Thymus (tissue), 11 donors: ENCODE results near the gene RTN4IP1. TPM values are rescaled to one million over a fixed set of nuclear protein-coding genes. Genes with fewer than 3 reads are reported as not detected.

Experiments used
- DNase-seq, 9 donors: peaks; one replicate each; pipeline ENCODE4 v3.0.0-alpha.2; 2013; ENCODE audit warnings: low spot score in 9 of 9, low read depth in 6 of 9, missing footprints in 1 of 9
- H3K27ac ChIP-seq, 2 donors: one replicate each; pipeline ENCODE4 v1.5.1; 2013; ENCODE audit warnings: control low read depth in 1 of 2, low read depth in 1 of 2, low read length in 1 of 2, mild to moderate bottlenecking in 1 of 2, moderate library complexity in 1 of 2
- H3K27me3 ChIP-seq, 2 donors: one replicate each; pipeline ENCODE4 v1.5.1; 2013; ENCODE audit warnings: low read length in 1 of 2; ENCODE audit not compliant: control insufficient read depth in 2 of 2, insufficient read depth in 1 of 2
- H3K36me3 ChIP-seq, 2 donors: one replicate each; pipeline ENCODE4 v1.5.1; 2013; ENCODE audit warnings: low read length in 1 of 2, mild to moderate bottlenecking in 1 of 2, moderate library complexity in 1 of 2; ENCODE audit not compliant: control insufficient read depth in 2 of 2, insufficient read depth in 2 of 2
- H3K4me1 ChIP-seq, 2 donors: one replicate each; pipeline ENCODE4 v1.5.1; 2013; ENCODE audit warnings: low read length in 2 of 2; ENCODE audit not compliant: control insufficient read depth in 2 of 2, insufficient read depth in 2 of 2
- H3K4me3 ChIP-seq, 2 donors: one replicate each; pipeline ENCODE4 v1.5.1; 2013; ENCODE audit warnings: low read length in 2 of 2, control low read depth in 1 of 2, mild to moderate bottlenecking in 1 of 2
- H3K9me3 ChIP-seq, 2 donors: one replicate each; pipeline ENCODE4 v1.5.1; 2013; ENCODE audit warnings: low read length in 1 of 2, mild to moderate bottlenecking in 1 of 2; ENCODE audit not compliant: control insufficient read depth in 2 of 2, insufficient read depth in 1 of 2
- WGBS: extraction: QIAGEN DNeasy Blood & Tissue Kit; methylation state at CpG from one replicate; pipeline ENCODE4 v1.1.7; 2013; 5-methylcytosine and 5-hydroxymethylcytosine counted together
- polyA plus RNA-seq: library from polyadenylated mRNA; stranded (reverse); fragments of 200-250 nt; gene quantifications from one replicate; pipeline ENCODE4 v1.2.3, GENCODE V29; 2013
- total RNA-seq: library from RNA; stranded (reverse); fragments of 120-200 nt; gene quantifications from one replicate; pipeline ENCODE4 v1.2.4, GENCODE V29; 2013
- donor health status: healthy.

RTN4IP1 gene
- total and polyA plus RNA-seq, 2 donors = 5.4 to 6.4 TPM

DNA sequence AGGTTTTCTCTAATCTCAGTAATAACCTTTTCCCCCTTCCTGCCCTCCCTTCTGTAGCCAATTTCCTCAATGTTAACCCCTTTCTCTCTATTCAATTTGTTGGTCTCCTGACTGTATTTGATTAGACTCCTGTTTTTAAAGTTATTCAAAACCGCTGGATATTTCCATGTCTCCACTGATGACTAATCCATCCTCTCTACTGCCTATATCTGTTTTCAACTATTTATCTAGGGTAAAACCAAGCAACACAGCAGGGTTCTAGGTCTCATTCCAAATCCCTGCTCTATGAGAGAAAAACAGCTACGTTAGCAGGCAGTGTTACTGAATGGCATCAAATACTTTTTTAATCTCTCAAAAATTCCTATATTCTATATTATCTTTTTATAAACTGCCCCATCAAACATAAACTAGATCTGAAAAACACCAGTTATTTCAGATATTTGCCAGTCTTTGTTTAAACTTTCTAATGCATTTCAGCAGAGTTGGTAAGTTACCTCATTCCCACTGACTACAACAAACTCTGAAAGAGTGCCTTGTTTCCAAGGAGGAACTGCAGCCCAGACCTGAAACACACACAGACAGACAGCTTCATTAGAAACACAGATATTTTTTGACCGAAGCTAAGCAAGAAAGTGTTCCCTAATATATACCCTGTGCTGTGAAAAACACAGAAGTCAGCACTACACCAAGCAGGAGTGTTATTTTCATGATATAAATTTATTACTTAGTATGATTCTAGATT, 8.2 kb downstream of the RTN4IP1 start:
- H3K27me3 ChIP-seq = no peaks in the 10 kb centered on the region
- no peaks in the 10 kb centered on the region for H3K4me1 ChIP-seq
- peaks cover 0 to 9% of the 10 kb centered on the region in 2 donors for H3K36me3 ChIP-seq
- H3K4me3 ChIP-seq = no peak overlapping the region
- no peak overlapping the region for H3K27ac ChIP-seq
- no peaks in the 10 kb centered on the region for H3K9me3 ChIP-seq
- 97% methylated on average over 3 of the region's 3 CpGs for WGBS
- no peak for DNase-seq

DNA sequence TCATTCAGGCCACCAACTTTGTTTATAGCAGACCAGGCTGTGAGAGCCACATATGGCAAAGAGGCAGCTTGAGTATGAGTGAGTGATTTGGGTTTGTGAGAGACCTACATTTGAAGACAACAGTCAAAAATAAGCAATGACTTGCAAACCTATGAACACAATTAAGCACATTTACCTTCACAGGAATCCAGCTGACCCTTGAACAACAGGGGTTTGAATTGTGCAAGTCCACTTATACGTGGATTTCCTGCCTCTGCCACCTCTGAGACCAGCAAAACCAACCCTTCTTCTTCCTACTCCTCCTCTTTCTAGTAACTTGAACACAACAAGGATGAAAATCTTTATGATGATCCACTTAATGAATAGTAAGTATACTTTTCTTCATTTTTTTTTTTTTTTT, 10.1 kb downstream of the RTN4IP1 start:
- Histone ChIP-seq H3K27me3 (no peaks in the 10 kb centered on the region), H3K36me3 (peaks cover 0 to 9% of the 10 kb centered on the region in 2 donors), H3K27ac (no peak overlapping the region), H3K9me3 (no peaks in the 10 kb centered on the region), H3K4me1 (no peaks in the 10 kb centered on the region), H3K4me3 (no peak overlapping the region)
- 89% methylated on average over 1 of the region's 1 CpG for WGBS
- no peak for DNase-seq

DNA sequence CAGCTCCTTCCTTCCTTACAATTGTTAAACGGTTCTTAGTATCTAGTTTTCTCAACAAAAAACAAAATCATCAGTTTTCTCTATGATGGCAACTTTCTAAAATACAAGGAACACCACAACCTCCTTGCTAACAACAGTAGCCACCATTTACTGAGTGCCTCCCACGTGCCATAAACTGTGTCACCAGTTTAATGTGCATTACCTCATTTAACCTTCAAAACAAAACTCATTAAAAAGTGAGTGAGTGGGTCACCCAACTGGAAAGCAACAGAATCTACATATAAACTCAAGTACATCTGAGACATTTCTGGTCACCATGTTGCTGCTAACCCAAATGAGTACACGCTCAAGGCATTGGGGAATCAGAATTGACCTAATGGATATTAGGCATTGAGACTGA, 11.0 kb downstream of the RTN4IP1 start:
- 86% methylated on average over 3 of the region's 3 CpGs for WGBS
- no peaks in the 10 kb centered on the region for H3K4me1 ChIP-seq
- H3K9me3 ChIP-seq = no peaks in the 10 kb centered on the region
- no peak overlapping the region for H3K4me3 ChIP-seq
- no peaks in the 10 kb centered on the region for H3K27me3 ChIP-seq
- no peak for DNase-seq
- no peak overlapping the region for H3K27ac ChIP-seq
- peaks cover 0 to 9% of the 10 kb centered on the region in 2 donors for H3K36me3 ChIP-seq

DNA sequence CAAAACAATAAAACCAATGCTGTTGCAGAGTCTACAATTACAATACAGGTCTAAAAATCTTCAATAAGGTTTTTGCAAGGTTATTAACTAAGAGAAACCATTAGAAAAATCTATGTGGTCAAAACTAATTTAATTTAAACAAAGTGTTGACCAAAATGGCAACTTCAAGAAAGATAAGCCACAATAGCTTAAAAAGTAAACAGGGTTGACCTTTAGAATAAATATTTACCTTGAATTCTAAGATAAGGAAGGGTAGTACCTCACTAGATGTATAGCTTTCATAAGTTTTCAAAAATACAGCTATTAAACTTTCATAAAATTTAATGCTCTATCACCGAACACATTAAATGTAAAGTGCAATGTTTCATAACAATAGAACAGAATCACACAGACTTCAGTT, 11.4 kb downstream of the RTN4IP1 start:
- no peaks in the 10 kb centered on the region for H3K9me3 ChIP-seq
- no peaks in the 10 kb centered on the region for H3K27me3 ChIP-seq
- no peak for DNase-seq
- H3K36me3 ChIP-seq = peaks cover 0 to 9% of the 10 kb centered on the region in 2 donors
- 97% methylated on average over 1 of the region's 1 CpG for WGBS
- H3K27ac ChIP-seq = no peak overlapping the region
- no peaks in the 10 kb centered on the region for H3K4me1 ChIP-seq
- no peak overlapping the region for H3K4me3 ChIP-seq

DNA sequence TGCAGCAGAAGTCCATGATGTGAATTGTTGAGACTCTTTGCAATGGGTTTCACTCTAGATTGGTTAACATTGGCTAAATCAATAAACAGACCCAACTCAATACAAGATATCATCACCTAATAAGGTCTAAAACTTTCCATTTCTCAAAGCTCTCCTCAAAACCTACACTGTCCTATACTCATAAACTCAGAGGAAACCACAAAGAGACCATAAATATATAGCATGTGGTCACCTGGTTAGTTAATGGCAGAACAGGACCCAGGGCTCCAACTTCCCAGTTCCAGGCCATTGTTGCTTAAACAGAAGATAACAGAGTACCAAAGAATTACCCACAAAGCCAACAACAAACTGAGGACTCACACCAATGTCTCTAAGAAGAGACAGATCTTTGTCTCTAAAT, 12.0 kb downstream of the RTN4IP1 start:
- H3K4me3 ChIP-seq = no peak overlapping the region
- no peaks in the 10 kb centered on the region for H3K4me1 ChIP-seq
- no peaks in the 10 kb centered on the region for H3K9me3 ChIP-seq
- H3K36me3 ChIP-seq = peaks cover 0 to 9% of the 10 kb centered on the region in 2 donors
- no peaks in the 10 kb centered on the region for H3K27me3 ChIP-seq
- H3K27ac ChIP-seq = no peak overlapping the region
- DNase-seq = no peak

DNA sequence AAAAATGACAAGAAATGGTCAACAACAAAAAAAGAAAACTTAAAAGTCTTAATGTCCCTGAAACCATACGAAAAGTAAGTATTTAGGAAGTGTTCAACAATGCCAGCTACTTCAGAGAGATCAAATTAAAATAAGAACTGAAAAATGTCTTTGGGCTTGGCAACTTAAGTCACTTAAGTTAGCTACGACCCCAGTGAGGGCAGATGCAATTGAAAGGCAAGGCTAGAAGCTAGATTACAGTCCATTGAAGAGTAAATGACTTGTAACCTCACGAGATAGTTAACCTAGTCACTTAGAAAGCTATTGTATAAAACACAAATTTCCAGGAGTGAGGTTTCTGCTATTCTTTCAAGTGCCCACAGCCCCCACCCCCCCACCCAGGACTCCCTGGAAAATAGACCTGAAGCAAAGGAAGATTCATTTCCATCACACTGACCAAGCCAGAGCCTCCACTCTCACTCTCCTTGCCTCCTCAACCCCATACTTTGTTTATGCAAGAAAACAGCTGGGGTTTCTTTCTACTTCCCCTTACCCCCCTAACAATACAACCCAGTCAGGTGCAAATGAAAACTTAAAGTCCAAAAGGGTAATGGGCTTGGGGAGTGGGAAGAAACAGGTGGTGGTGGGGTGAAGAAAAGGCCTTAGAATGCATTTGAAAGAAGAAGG, 14.6 kb downstream of the RTN4IP1 start:
- peaks cover 0 to 9% of the 10 kb centered on the region in 2 donors for H3K36me3 ChIP-seq
- H3K9me3 ChIP-seq = no peaks in the 10 kb centered on the region
- H3K4me1 ChIP-seq = no peaks in the 10 kb centered on the region
- H3K27me3 ChIP-seq = no peaks in the 10 kb centered on the region
- no peak overlapping the region for H3K4me3 ChIP-seq
- no peak overlapping the region for H3K27ac ChIP-seq
- 96% methylated on average over 3 of the region's 3 CpGs for WGBS
- no peak for DNase-seq

DNA sequence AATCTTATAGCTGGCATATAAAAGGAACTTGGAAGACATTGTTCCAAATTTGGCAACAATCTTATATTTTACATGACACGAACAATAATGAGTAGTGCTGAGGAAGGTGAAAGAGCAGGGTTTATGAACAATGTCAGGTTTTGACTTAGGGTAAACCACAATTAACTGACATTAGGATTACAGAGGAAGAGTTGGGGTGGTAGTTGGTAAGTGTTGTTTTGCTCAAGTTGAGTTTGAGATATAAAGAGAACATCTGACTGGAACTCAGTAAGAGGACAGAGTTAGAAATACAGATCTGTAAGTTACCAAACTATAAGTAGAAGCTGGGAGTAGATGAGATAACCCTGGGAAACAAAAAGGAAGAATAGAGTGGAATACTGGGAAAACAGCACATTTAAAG, 15.1 kb downstream of the RTN4IP1 start:
- WGBS = 78% methylated on average over 1 of the region's 1 CpG
- Histone ChIP-seq H3K4me3 (no peak overlapping the region), H3K27ac (no peak overlapping the region), H3K36me3 (peaks cover 0 to 9% of the 10 kb centered on the region in 2 donors), H3K27me3 (no peaks in the 10 kb centered on the region), H3K4me1 (no peaks in the 10 kb centered on the region), H3K9me3 (no peaks in the 10 kb centered on the region)
- DNase-seq = no peak

DNA sequence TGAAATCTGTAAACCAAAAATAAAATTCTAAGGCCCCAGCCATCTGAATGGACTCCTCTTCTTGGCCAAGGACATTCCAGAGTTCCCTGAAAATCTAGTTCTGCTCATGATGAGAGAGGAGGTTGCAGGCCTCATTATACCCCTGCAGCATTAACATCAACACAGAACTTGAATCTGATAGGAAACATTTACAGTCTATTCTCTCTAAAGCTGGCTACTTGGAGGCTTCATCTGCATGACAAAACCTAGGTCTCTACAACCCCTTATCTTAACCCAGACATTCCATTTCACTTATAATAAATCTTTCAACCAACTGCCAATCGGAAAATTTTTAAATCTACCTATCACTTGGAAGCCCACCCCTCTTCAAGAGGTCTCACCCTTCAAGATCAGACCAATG, 15.7 kb downstream of the RTN4IP1 start:
- peaks cover 0 to 3% of the 10 kb centered on the region in 2 donors for H3K36me3 ChIP-seq
- DNase-seq = no peak
- 97% methylated on average over 1 of the region's 1 CpG for WGBS
- H3K27me3 ChIP-seq = no peaks in the 10 kb centered on the region
- no peak overlapping the region for H3K4me3 ChIP-seq
- H3K9me3 ChIP-seq = no peaks in the 10 kb centered on the region
- no peak overlapping the region for H3K27ac ChIP-seq
- H3K4me1 ChIP-seq = no peaks in the 10 kb centered on the region

DNA sequence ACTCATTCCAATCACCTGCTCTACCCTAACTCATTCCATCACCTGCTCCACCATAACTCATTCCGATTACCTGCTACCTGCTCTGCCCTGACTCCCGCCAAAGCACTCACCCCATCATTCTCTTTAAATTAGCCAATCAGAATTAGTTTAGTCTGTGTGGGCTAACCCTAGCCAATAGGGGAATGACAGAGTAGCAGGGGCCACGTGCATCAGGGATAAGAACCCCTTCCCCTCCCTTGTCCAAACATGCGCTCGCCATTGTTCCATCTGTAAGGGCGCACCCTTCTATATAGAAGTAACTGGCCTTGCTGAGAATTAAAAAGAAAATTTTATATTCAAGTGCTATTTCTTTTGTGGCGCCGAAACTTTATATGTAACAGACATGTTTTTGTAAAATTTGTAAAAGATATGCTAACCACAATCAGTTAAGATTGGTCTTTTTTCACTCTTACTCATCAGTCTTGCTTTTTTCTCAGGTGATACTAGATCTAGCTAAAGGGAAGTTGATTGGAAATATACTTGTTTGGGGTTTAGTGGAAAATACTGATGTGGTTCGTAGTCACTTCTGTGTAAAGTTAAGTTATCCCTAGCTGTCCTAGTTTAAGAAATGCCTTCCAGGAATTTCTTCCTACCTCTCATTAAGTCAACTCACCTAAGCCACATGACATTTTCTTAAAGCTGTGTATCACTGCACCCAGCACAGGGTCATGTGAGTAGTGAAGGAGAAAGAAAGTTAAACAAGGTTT, 16.5 kb downstream of the RTN4IP1 start:
- Histone ChIP-seq H3K9me3 (no peaks in the 10 kb centered on the region), H3K4me3 (no peak overlapping the region), H3K36me3 (peaks cover 0 to 3% of the 10 kb centered on the region in 2 donors), H3K27me3 (no peaks in the 10 kb centered on the region), H3K4me1 (no peaks in the 10 kb centered on the region), H3K27ac (no peak overlapping the region)
- no peak for DNase-seq
- 97% methylated on average over 9 of the region's 9 CpGs for WGBS
